Mucosa of stomach (tissue), 1 donor: ENCODE data around the gene ZNF222.

Experiments used
- H3K27me3 ChIP-seq: one replicate; pipeline ENCODE4 v1.7.0; 2013; ENCODE audit warnings: mild to moderate bottlenecking, low read length; ENCODE audit not compliant: control insufficient read depth, insufficient read depth
- H3K36me3 ChIP-seq: one replicate; pipeline ENCODE4 v1.7.0; 2013; ENCODE audit warnings: low read length; ENCODE audit not compliant: control insufficient read depth, insufficient read depth
- H3K4me1 ChIP-seq: one replicate; pipeline ENCODE4 v1.7.0; 2013; ENCODE audit warnings: mild to moderate bottlenecking, low read length; ENCODE audit not compliant: control insufficient read depth, insufficient read depth
- H3K4me3 ChIP-seq: one replicate; pipeline ENCODE4 v1.7.0; 2013; ENCODE audit warnings: low read length
- H3K9ac ChIP-seq: one replicate; pipeline ENCODE4 v1.7.0; 2013; ENCODE audit warnings: mild to moderate bottlenecking, low read length, moderate library complexity
- H3K9me3 ChIP-seq: one replicate; pipeline ENCODE4 v1.7.0; 2013; ENCODE audit warnings: mild to moderate bottlenecking, low read length, moderate library complexity; ENCODE audit not compliant: control insufficient read depth
- donor health status: Pancreatic carcinoma.

Gene ZNF222

DNA sequence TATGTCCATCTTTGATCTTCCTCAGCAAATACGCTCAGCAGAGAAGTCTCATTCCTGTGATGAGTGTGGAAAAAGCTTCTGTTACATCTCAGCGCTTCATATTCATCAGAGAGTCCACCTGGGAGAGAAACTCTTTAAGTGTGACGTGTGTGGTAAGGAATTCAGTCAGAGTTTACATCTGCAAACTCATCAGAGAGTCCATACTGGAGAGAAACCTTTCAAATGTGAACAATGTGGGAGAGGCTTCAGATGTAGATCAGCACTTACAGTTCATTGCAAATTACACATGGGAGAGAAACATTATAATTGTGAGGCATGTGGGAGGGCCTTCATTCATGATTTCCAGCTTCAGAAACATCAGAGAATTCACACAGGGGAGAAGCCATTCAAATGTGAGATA, 41.1 kb downstream of the ZNF222 start:
- Histone ChIP-seq H3K9ac (no peak overlapping the region), H3K27me3 (no peaks in the 10 kb centered on the region), H3K4me3 (no peak overlapping the region), H3K36me3 (peaks cover 13% of the 10 kb centered on the region), H3K9me3 (peaks cover 19% of the 10 kb centered on the region), H3K4me1 (no peaks in the 10 kb centered on the region)

DNA sequence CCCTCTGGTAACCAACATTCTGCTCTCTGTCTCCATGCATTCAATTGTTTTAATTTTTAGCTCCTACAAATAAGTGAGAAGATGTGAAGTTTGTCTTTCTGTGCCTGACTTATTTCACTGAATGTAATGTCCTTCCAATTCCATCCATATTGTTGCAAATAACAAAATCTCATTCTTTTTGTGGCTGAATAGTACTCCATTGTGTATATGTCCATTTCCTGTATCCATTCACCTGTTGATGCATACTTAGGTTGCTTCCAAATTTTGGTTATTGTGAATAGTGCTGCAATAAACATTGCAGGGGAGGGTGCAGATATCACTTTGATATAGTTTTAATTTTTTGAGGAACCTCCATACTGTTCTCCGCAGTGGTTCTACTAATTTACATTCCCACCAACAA, 44.2 kb downstream of the ZNF222 start:
- H3K4me1 ChIP-seq = no peaks in the 10 kb centered on the region
- H3K36me3 ChIP-seq = peaks cover 13% of the 10 kb centered on the region
- H3K4me3 ChIP-seq = no peak overlapping the region
- H3K27me3 ChIP-seq = no peaks in the 10 kb centered on the region
- peaks cover 19% of the 10 kb centered on the region for H3K9me3 ChIP-seq
- no peak overlapping the region for H3K9ac ChIP-seq

DNA sequence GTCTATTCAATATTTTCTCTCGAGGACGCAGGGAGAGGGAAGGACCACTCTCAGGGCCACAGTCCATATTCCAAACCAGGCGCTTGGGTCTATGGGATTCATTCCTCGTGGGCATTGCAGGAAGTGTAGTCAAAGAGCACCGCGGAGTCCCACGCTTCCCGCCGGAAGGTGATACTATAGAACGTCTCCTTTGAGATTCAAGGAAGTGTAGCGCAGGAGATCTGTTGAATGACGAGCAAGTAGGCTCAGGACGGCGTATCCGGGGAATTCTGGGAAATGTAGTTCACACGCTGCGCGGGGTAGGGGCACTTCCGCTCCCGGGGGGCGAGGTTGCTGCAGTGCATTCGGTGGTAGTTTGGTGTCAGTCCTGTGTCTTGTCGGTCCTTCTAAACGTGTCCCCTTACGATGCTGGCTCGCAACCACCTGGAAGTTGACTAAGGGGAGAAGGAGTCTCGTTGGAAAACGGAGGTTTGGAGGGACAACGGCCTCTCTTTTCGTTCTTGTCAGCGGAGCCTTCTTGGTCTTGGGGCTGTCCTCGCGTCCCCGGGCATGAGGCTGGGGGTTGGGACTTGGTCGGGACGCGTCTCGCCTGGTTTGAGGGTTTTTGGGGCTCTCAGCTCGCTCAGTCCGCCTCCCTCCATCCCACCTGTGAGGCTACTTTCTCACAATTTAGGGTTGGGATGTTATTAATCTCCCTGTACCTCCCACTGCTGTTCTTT, 46.8 kb downstream of the ZNF222 start, which contains the start of gene ZNF284:
Gene ZNF284, plus strand, starts transcription at position 336 of the 719 bp plus-strand sequence. CDS start 4,231 bp downstream, outside the sequence.
- H3K27me3 ChIP-seq = no peaks in the 10 kb centered on the region
- no peaks in the 10 kb centered on the region for H3K4me1 ChIP-seq
- no peaks in the 10 kb centered on the region for H3K36me3 ChIP-seq
- H3K9ac ChIP-seq = peak within 1 kb of the TSS; percentile 58
- H3K4me3 ChIP-seq = peak within 1 kb of the TSS; percentile 77
- H3K9me3 ChIP-seq = peaks cover 5% of the 10 kb centered on the region

DNA sequence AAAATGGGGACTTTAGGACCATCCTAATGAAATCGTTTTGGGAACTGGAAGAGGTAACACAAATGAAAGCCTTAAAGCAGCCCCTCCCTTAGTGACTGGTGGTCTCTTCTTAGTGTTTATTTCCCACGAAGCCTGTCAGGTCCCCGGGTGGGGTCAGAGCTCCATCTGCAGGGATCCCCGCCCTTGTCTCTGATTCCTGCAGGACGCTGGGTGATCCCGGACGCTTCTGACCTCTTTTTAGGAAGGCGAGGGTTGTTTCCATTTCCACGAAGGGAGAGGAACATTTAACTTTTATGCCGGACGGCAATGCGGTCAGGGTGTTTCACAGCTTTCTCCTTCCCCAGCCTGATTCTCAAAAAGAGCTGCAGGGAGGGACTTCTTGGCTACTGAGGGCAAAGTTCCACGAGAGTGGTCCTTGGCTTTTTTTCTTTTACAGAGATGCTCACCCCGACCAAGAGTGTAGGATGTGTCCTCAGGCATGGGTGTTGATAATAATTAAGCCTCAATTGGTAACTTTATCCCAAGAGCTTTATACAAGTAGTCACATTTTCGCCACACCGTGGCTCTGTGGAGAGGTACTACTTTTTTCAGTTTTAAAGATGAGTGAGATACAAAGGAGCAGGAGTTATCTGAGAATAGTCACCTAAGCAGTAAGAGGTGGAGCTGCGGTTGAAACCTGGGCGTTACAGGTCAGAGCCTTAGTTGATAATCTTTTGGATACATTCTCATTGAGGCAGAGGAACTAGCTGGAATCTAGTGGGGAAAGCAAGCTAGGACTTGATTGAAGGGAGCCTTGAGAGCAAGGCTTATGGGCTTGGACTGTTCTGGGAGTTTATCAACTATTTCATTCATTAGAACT, 47.6 kb downstream of the ZNF222 start:
- Histone ChIP-seq H3K4me1 (no peaks in the 10 kb centered on the region), H3K4me3 (peak overlapping the region; percentile 77), H3K9ac (peak overlapping the region; percentile 58), H3K27me3 (no peaks in the 10 kb centered on the region), H3K36me3 (no peaks in the 10 kb centered on the region), H3K9me3 (peaks cover 5% of the 10 kb centered on the region)

DNA sequence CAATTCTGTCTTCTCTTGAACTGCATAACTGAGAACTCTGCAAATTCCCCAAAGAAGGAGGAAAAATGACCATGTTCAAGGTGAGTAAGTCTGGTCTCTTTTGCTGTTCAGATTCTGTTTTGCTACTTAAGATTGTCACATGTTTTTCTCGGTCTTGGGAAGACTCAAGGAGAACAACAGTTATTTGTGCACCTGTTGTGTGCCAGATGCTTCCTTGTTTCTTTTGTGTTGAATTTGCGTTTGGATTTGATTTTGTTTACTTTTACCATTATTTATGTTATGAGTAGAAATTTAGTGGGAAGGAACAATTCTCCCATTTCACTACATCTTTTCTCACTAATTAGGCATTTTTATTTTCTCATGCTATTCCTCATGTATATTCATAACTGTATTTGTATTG, 51.1 kb downstream of the ZNF222 start:
- H3K27me3 ChIP-seq = no peaks in the 10 kb centered on the region
- H3K9me3 ChIP-seq = no peaks in the 10 kb centered on the region
- H3K4me1 ChIP-seq = no peaks in the 10 kb centered on the region
- no peaks in the 10 kb centered on the region for H3K36me3 ChIP-seq
- H3K4me3 ChIP-seq = no peak overlapping the region
- no peak overlapping the region for H3K9ac ChIP-seq
